ENCODE measurements around the gene HOXA7.

Gene HOXA7

GRCh38 chr7:27186668-27187474, 30.4 kb upstream of the HOXA7 start:
- TF ChIP-seq ZFX (IDR thresholded peaks at IDR 0.05; ENCODE audit: borderline replicate concordance), result no peak
- no peak overlapping the region for H3K27ac ChIP-seq

GRCh38 chr7:27185854-27186667, 29.6 kb upstream of the HOXA7 start:
- H3K27ac ChIP-seq, result no peak overlapping the region
- no peak for TF ChIP-seq ZFX (IDR thresholded peaks at IDR 0.05; ENCODE audit: borderline replicate concordance)
- TF ChIP-seq, protein P1, sequence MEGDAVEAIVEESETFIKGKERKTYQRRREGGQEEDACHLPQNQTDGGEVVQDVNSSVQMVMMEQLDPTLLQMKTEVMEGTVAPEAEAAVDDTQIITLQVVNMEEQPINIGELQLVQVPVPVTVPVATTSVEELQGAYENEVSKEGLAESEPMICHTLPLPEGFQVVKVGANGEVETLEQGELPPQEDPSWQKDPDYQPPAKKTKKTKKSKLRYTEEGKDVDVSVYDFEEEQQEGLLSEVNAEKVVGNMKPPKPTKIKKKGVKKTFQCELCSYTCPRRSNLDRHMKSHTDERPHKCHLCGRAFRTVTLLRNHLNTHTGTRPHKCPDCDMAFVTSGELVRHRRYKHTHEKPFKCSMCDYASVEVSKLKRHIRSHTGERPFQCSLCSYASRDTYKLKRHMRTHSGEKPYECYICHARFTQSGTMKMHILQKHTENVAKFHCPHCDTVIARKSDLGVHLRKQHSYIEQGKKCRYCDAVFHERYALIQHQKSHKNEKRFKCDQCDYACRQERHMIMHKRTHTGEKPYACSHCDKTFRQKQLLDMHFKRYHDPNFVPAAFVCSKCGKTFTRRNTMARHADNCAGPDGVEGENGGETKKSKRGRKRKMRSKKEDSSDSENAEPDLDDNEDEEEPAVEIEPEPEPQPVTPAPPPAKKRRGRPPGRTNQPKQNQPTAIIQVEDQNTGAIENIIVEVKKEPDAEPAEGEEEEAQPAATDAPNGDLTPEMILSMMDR (IDR thresholded peaks at IDR 0.05), result no peak

- TF ChIP-seq ZFX (IDR thresholded peaks at IDR 0.05; ENCODE audit: borderline replicate concordance), result no peak
- TF ChIP-seq, protein P1 (IDR thresholded peaks at IDR 0.05), result no peak
These were observed 28.8 kb upstream of the HOXA7 start, which contains the start of gene HOXA11 for GRCh38 chr7:27185013-27185853. TSS of gene HOXA11 (minus strand) at chr7:27185232. CDS start at chr7:27185144, 88 bp downstream.

DNA sequence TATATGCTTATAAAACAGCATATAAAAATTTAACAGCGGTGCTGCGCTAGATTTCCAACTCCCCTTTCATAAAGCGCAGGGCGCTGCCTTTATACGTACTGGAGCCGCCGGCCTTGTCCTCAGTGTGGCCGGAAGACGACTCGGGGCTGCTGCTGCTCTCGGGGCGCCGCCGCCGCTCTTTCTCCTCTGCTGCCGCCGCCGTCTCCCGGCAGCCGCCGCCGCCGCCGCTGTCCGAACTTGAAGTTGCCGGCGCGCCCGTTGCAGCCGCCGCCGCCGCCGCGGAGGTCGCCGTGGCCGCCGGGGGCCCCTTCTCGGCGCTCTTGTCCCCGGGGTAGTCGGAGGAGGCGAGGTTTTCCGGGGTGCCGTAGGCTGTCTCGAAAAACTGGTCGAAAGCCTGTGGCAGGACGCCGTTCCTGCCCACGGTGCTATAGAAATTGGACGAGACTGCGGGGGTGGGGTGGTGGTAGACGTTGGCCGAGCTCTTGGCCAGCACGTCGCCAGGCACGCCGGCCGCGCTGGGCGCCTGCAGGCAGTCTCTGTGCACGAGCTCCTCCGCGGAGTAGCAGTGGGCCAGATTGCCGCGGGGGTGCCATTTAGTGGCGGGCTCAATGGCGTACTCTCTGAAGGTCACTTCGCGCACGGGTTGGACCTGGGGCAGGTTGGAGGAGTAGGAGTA, 28.0 kb upstream of the HOXA7 start:
- TF ChIP-seq, protein P1 (IDR thresholded peaks at IDR 0.05), result no peak
- no peak overlapping the region for H3K27ac ChIP-seq

More at GRCh38 chr7:27185013-27185853, 28.8 kb upstream of the HOXA7 start, which contains the start of gene HOXA11:
- H3K27ac ChIP-seq, result no peak within 1 kb of the TSS

DNA sequence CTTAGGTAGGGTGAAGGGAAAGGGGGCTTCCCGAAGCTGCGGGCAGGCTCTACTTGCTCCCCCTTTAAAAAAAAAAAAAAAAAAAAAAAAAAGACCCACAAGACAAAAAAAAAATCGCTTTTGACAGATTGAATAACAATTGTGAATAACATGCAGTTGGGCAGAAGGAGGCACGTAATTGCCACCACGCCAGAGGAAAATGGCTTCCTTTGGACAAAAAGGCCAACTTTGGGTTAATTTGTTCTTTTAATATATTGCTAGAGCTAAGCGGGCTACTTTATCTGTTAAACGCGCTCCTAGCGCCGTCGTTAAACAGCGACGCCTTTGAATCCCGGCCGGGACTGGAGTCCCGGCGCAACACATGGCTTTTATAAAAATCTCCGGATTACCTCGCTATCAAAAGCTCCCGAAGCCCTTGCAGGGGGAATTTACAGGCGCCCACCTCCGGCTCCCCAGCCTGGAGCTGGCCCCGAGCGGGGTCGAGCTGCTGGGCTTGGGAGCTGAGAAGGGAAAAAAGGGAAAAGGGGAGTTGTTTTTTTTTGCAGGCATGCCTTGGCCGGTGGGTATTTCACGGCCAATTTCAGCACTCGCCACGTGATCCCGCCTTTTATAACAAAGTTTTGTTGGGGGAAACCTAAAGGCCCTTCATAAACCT, 27.3 kb upstream of the HOXA7 start:
- no peak overlapping the region for H3K27ac ChIP-seq
- no peak for TF ChIP-seq ZFX (IDR thresholded peaks at IDR 0.05; ENCODE audit: borderline replicate concordance)
- TF ChIP-seq, protein P1 (IDR thresholded peaks at IDR 0.05), result peak; percentile 28; the same call in 1 of the 2 replicates

DNA sequence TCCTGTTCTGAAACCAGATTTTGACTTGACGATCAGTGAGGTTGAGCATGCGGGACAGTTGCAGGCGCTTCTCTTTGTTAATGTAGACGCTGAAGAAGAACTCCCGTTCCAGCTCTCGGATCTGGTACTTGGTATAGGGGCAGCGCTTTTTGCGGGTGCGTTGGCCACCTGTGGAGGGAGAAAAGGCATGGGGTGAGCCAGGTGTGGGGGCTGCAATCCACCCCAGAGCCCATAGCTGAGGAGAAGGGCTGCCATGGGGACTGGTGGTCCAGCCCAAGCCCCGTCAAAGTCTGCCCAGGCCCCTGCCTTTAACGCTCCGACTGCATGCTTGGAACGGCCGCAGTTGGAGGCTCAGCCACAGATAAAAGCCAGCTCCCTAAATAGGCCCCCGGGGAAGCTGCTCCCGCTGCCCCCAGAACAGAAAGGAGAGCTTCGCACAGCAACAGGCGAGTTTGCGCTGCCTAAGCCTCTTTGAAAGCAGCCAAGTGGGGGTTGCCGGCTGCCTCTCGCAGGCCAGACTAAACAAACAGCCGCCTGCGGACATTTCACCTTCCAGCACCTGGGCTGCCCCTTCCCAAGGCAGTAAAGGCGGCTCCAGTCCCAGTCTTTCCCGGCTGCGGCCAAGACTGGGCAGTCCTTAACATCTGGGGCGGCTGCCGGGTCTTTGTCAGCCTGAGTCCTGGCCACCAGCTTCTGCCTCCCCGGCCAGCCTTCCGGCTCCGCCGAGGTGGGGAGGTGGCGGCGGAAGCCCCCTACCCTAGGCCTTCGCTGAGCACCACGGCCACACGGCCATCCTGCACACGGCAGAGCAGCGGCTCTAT, 26.6 kb upstream of the HOXA7 start:
- H3K27ac ChIP-seq, result no peak overlapping the region
- no peak for TF ChIP-seq ZFX (IDR thresholded peaks at IDR 0.05; ENCODE audit: borderline replicate concordance)
- TF ChIP-seq, protein P1 (IDR thresholded peaks at IDR 0.05), result no peak
